ENCODE results near the gene SOX1.

SOX1 gene

GRCh38 chr13:112062571-112063570 is 4.1 kb upstream of the SOX1 start:
- H3K27ac Mint-ChIP-seq, result no peak overlapping the region
- no peak for DNase-seq
- H3K9me3 Mint-ChIP-seq, result no peaks in the 10 kb centered on the region
- peaks cover 83% of the 10 kb centered on the region for H3K27me3 Mint-ChIP-seq
- no peak overlapping the region for H3K4me3 Mint-ChIP-seq
- peaks cover 15% of the 10 kb centered on the region for H3K4me1 Mint-ChIP-seq (ENCODE audit: low read depth)
- H3K36me3 Mint-ChIP-seq (ENCODE audit: low read depth), result no peaks in the 10 kb centered on the region

GRCh38 chr13:112063807-112064206 is 3.1 kb upstream of the SOX1 start:
- no peaks in the 10 kb centered on the region for H3K36me3 Mint-ChIP-seq (ENCODE audit: low read depth)

GRCh38 chr13:112064222-112064621 is 2.7 kb upstream of the SOX1 start:
- DNase-seq, result no peak
- Mint-ChIP-seq H3K27ac (no peak overlapping the region), H3K4me3 (no peak overlapping the region), H3K36me3 (ENCODE audit: low read depth) (no peaks in the 10 kb centered on the region), H3K27me3 (peaks cover 74% of the 10 kb centered on the region), H3K9me3 (peaks cover 5% of the 10 kb centered on the region), H3K4me1 (ENCODE audit: low read depth) (peaks cover 18% of the 10 kb centered on the region)

More at GRCh38 chr13:112063807-112064206, 3.1 kb upstream of the SOX1 start:
- Mint-ChIP-seq H3K27me3 (peaks cover 74% of the 10 kb centered on the region), H3K27ac (no peak overlapping the region), H3K9me3 (peaks cover under 1% of the 10 kb centered on the region), H3K4me3 (no peak overlapping the region), H3K4me1 (ENCODE audit: low read depth) (peaks cover 15% of the 10 kb centered on the region)
- no peak for DNase-seq

GRCh38 chr13:112065521-112065866 is 1.5 kb upstream of the SOX1 start:
- H3K27ac Mint-ChIP-seq, result no peak overlapping the region
- H3K9me3 Mint-ChIP-seq, result peaks cover 12% of the 10 kb centered on the region
- DNase-seq, result no peak
- no peaks in the 10 kb centered on the region for H3K36me3 Mint-ChIP-seq (ENCODE audit: low read depth)
- H3K4me3 Mint-ChIP-seq, result peak overlapping the region; percentile 38
- peaks cover 74% of the 10 kb centered on the region for H3K27me3 Mint-ChIP-seq
- H3K4me1 Mint-ChIP-seq (ENCODE audit: low read depth), result peaks cover 18% of the 10 kb centered on the region

GRCh38 chr13:112065867-112066623 is 904 bp upstream of the SOX1 start:
- H3K4me1 Mint-ChIP-seq (ENCODE audit: low read depth), result peaks cover 17% of the 10 kb centered on the region
- no peak overlapping the region for H3K27ac Mint-ChIP-seq
- H3K36me3 Mint-ChIP-seq (ENCODE audit: low read depth), result no peaks in the 10 kb centered on the region
- peaks cover 75% of the 10 kb centered on the region for H3K27me3 Mint-ChIP-seq
- DNase-seq, result no peak
- peaks cover 13% of the 10 kb centered on the region for H3K9me3 Mint-ChIP-seq
- H3K4me3 Mint-ChIP-seq, result peak overlapping the region; percentile 65

GRCh38 chr13:112066624-112067004 is 335 bp upstream of the SOX1 start:
- H3K36me3 Mint-ChIP-seq (ENCODE audit: low read depth), result peaks cover under 1% of the 10 kb centered on the region
- peak; percentile 76 for DNase-seq
- no peak overlapping the region for H3K27ac Mint-ChIP-seq

GRCh38 chr13:112067871-112068539 is 1.1 kb downstream of the SOX1 start:
- DNase-seq, result no peak
- Mint-ChIP-seq H3K27ac (no peak overlapping the region), H3K4me3 (no peak overlapping the region), H3K27me3 (peaks cover 69% of the 10 kb centered on the region), H3K9me3 (peaks cover 16% of the 10 kb centered on the region), H3K36me3 (ENCODE audit: low read depth) (peaks cover 3% of the 10 kb centered on the region), H3K4me1 (ENCODE audit: low read depth) (peaks cover 21% of the 10 kb centered on the region)

More at GRCh38 chr13:112066624-112067004, 335 bp upstream of the SOX1 start:
- H3K4me3 Mint-ChIP-seq, result no peak overlapping the region
- H3K4me1 Mint-ChIP-seq (ENCODE audit: low read depth), result peaks cover 17% of the 10 kb centered on the region
- peaks cover 75% of the 10 kb centered on the region for H3K27me3 Mint-ChIP-seq
- H3K9me3 Mint-ChIP-seq, result peaks cover 13% of the 10 kb centered on the region

GRCh38 chr13:112068540-112069060 is 1.7 kb downstream of the SOX1 start:
- Mint-ChIP-seq H3K4me3 (peak overlapping the region; percentile 25), H3K27ac (peak overlapping the region; percentile 87), H3K27me3 (peaks cover 68% of the 10 kb centered on the region)

GRCh38 chr13:112069061-112069844 is 2.3 kb downstream of the SOX1 start:
- peaks cover 68% of the 10 kb centered on the region for H3K27me3 Mint-ChIP-seq
- peaks cover 3% of the 10 kb centered on the region for H3K36me3 Mint-ChIP-seq (ENCODE audit: low read depth)
- H3K9me3 Mint-ChIP-seq, result peaks cover 16% of the 10 kb centered on the region
- H3K4me3 Mint-ChIP-seq, result peak overlapping the region; percentile 25
- peak overlapping the region; percentile 87 for H3K27ac Mint-ChIP-seq
- H3K4me1 Mint-ChIP-seq (ENCODE audit: low read depth), result peaks cover 23% of the 10 kb centered on the region
- DNase-seq, result no peak

More at GRCh38 chr13:112068540-112069060, 1.7 kb downstream of the SOX1 start:
- Mint-ChIP-seq H3K36me3 (ENCODE audit: low read depth) (peaks cover 3% of the 10 kb centered on the region), H3K4me1 (ENCODE audit: low read depth) (peaks cover 19% of the 10 kb centered on the region), H3K9me3 (peaks cover 16% of the 10 kb centered on the region)
- DNase-seq, result no peak

GRCh38 chr13:112069845-112070251 is 2.9 kb downstream of the SOX1 start:
- H3K4me1 Mint-ChIP-seq (ENCODE audit: low read depth), result peaks cover 23% of the 10 kb centered on the region
- no peak for DNase-seq
- H3K27ac Mint-ChIP-seq, result peak overlapping the region; percentile 87
- H3K27me3 Mint-ChIP-seq, result peaks cover 68% of the 10 kb centered on the region
- H3K36me3 Mint-ChIP-seq (ENCODE audit: low read depth), result peaks cover 3% of the 10 kb centered on the region
- H3K4me3 Mint-ChIP-seq, result no peak overlapping the region
- peaks cover 16% of the 10 kb centered on the region for H3K9me3 Mint-ChIP-seq

GRCh38 chr13:112071102-112071722 is 4.3 kb downstream of the SOX1 start:
- Mint-ChIP-seq H3K4me3 (no peak overlapping the region), H3K4me1 (ENCODE audit: low read depth) (peaks cover 14% of the 10 kb centered on the region), H3K27ac (peak overlapping the region; percentile 61), H3K27me3 (peaks cover 68% of the 10 kb centered on the region), H3K36me3 (ENCODE audit: low read depth) (peaks cover 3% of the 10 kb centered on the region), H3K9me3 (peaks cover 19% of the 10 kb centered on the region)
- no peak for DNase-seq

- H3K4me3 Mint-ChIP-seq, result no peak overlapping the region
- H3K36me3 Mint-ChIP-seq (ENCODE audit: low read depth), result peaks cover 3% of the 10 kb centered on the region
- peak overlapping the region; percentile 61 for H3K27ac Mint-ChIP-seq
- H3K9me3 Mint-ChIP-seq, result peaks cover 19% of the 10 kb centered on the region
- H3K4me1 Mint-ChIP-seq (ENCODE audit: low read depth), result peaks cover 13% of the 10 kb centered on the region
- H3K27me3 Mint-ChIP-seq, result peaks cover 72% of the 10 kb centered on the region
- DNase-seq, result no peak
These were observed 5.0 kb downstream of the SOX1 start for GRCh38 chr13:112071723-112072533.

Data from activated T-cell treated with anti-CD3 and anti-CD28 coated beads, Interleukin-2, amount 50 U/mL, for 24 hours (primary cell).